Retinal pigment epithelial cell (primary cell): Measurements from ENCODE around the gene TTLL1.
"Not testable (repeated sequence)": the region's sequence is repeated elsewhere in the genome, so short reads cannot be mapped to it uniquely, and the experiment has no call there.

Experiments
- DNase-seq: peaks from one replicate; pipeline ENCODE4 v3.0.0-alpha.2; 2010; ENCODE audit warnings: low read depth
- H3K4me3 ChIP-seq: 2 replicates; pipeline ENCODE4 v1.5.1; 2011; ENCODE audit warnings: mild to moderate bottlenecking, low read length, control low read depth, moderate library complexity
- CTCF ChIP-seq: conservative IDR thresholded peaks from 2 replicates; pipeline ENCODE4 v1.5.1; 2011; ENCODE audit warnings: low read depth, low read length, control low read depth, inconsistent platforms

The TTLL1 gene

GRCh38 chr22:43001271-43002201 lies 87.7 kb downstream of the TTLL1 start:
- no peak for TF ChIP-seq CTCF
- H3K4me3 ChIP-seq = no peak overlapping the region
- no peak for DNase-seq

DNA sequence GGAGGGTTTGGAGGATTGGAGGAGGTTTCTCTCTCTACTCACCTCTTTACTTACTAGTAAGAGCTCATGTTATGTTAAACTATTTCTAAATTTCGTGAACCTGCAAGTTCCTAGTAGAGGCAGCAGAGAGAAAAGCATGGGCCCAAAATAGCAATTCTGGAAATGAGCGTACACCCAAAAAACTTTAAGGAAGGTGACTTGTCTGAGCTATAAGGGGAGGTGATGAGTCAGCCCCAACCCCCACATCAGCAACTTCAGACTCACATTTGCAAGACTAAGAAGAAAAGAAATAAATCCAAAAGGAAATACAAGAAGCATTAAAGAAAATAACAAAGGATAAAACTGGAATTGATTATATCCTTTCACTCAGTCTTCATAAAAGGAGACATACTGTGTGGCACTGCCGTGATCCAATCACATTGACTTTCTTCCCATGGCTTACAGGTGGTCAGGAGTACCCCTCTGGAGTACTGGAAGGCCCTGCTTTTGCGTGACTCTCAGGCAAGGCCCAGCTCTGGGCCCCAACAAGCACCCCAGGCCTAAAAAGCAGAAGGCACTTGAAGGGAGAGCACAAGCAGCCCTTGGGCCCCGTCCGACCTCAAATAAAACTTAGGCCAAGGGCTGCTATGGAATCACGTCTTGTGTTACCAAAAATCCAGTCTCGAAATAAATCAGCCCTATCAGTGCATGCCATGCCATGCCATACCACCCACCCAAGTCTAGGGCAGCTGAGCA lies 88.6 kb downstream of the TTLL1 start:
- H3K4me3 ChIP-seq = no peak overlapping the region
- TF ChIP-seq CTCF = no peak
- DNase-seq = no peak

GRCh38 chr22:42997582-42998090 lies 91.6 kb downstream of the TTLL1 start:
- no peak for DNase-seq
- no peak for TF ChIP-seq CTCF
- no peak overlapping the region for H3K4me3 ChIP-seq

DNA sequence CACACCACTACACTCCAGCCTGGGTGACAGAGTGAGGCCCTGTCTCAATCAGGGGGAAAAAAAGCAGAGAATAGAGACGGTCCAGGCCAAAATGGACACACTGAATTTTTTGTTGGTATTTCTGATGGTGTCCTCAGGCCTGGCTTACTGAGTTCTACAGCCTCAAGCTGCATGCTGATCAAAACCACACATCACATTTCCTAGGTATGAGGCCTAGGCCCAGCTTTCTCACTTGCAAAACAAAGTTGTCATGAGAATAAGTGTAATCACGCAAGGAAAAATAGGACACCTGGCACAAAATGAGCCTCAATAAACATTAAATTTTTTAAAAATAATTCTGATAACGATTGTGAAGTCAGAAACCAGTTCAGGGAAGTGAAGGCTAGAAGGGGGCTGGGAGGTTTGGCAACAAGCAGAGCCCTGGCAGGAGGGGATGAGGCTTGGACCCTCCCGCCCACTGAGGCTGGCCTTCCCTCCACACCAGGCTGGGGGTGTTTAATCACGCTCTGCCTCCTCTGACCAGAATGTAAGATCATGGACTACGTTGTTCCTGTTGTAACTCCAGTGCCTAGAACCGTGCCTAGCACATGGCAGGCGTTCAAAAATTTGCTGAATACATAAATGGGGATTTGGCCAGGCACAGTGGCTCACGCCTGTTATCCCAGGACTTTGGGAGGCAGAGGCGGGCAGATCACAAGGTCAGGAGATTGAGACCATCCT lies 92.4 kb downstream of the TTLL1 start:
- no peak overlapping the region for H3K4me3 ChIP-seq
- no peak for DNase-seq
- TF ChIP-seq CTCF = no peak

GRCh38 chr22:42995654-42996053 lies 93.5 kb downstream of the TTLL1 start:
- not testable (repeated sequence) for H3K4me3 ChIP-seq, DNase-seq

DNA sequence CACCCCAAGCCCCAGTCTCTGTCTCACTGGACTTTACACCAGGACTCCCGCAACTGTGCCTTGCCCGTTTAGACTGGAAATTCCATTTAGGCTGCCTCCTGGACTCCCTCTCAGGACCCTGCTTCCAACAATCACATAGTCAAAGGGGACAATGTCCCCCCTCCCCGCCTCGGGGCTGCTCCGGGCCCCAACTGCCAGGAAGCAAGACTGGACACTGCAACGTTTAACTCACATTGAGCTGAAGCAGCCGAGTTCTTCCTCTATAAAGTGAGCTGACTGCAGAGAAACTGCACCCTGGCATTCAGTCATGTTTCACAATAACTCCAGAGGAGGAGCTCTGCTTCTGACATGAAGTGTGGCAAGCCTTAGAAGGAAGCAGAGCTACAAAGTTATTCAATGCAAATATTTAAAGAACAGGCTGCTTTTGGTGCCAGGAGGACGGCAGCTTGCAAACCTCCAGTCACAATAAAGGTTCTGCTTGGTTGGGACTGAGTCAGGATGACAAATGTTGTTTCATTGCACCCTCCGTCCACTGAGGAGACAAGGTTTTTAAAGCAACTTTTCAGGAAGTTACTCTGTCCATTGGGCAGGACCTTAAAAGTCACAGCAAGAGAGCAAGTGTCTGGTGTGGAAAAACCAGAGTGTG lies 94.2 kb downstream of the TTLL1 start:
- no peak overlapping the region for H3K4me3 ChIP-seq
- no peak for DNase-seq
- peak; percentile 7 for TF ChIP-seq CTCF
